OCI-LY3 (cell line): ENCODE results near the gene FKBP2.

ENCODE experiments used
- EZH2phosphoT487 ChIP-seq: fragments of 200-600 bp; shearing (Covaris generic); IDR thresholded peaks from 2 replicates; pipeline ENCODE4 v1.6.1; 2018; ENCODE audit warnings: antibody characterized with exemption, mixed run types, low read depth
- TF ChIP-seq, protein P1 (sequence below): fragments of 200-600, 300-600 bp; sonication (generic); IDR thresholded peaks from 2 replicates; pipeline ENCODE4 v1.5.1; 2014; ENCODE audit warnings: antibody characterized with exemption, low read length, low read depth

DNA sequence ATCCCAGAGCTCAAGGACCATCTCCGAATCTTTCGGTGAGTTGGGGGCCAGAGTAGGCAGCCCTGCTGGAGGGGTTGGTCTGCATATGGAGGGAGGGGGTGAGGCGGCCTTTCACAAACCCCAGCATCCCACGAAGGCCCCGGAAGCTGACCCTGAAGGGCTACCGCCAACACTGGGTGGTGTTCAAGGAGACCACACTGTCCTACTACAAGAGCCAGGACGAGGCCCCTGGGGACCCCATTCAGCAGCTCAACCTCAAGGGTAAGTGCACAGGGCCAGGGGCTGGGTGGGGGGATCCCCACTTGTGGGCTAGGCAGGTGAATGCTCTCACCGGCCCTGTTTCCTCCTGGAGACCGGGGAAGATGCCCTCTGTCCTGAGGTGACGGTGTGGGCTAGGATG is 21.1 kb upstream of the FKBP2 start:
- TF ChIP-seq, protein P1, sequence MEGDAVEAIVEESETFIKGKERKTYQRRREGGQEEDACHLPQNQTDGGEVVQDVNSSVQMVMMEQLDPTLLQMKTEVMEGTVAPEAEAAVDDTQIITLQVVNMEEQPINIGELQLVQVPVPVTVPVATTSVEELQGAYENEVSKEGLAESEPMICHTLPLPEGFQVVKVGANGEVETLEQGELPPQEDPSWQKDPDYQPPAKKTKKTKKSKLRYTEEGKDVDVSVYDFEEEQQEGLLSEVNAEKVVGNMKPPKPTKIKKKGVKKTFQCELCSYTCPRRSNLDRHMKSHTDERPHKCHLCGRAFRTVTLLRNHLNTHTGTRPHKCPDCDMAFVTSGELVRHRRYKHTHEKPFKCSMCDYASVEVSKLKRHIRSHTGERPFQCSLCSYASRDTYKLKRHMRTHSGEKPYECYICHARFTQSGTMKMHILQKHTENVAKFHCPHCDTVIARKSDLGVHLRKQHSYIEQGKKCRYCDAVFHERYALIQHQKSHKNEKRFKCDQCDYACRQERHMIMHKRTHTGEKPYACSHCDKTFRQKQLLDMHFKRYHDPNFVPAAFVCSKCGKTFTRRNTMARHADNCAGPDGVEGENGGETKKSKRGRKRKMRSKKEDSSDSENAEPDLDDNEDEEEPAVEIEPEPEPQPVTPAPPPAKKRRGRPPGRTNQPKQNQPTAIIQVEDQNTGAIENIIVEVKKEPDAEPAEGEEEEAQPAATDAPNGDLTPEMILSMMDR, result no peak
- no peak for TF ChIP-seq EZH2phosphoT487
